ENCODE measurements around the gene C4BPA. TPM values are rescaled to one million over a fixed set of nuclear protein-coding genes. Genes with fewer than 3 reads are reported as not detected.

C4BPA gene
- total RNA-seq, 1 donor from 2014 or later: 3.6 TPM

- DNase-seq (ENCODE audit: low spot score): no peak
Observed at GRCh38 chr1:207112616-207113296, 8.7 kb downstream of the C4BPA start.

- no peak for DNase-seq (ENCODE audit: low spot score)
Observed at GRCh38 chr1:207115269-207115668, 11.2 kb downstream of the C4BPA start.

GRCh38 chr1:207124389-207124788 is 20.4 kb downstream of the C4BPA start:
- no peak for DNase-seq (ENCODE audit: low spot score)

- DNase-seq (ENCODE audit: low spot score): no peak
Observed at GRCh38 chr1:207128336-207128921, 24.4 kb downstream of the C4BPA start.

- DNase-seq (ENCODE audit: low spot score): no peak
Observed at GRCh38 chr1:207129053-207129452, 25.0 kb downstream of the C4BPA start.

- no peak for DNase-seq (ENCODE audit: low spot score)
Observed at GRCh38 chr1:207130252-207131036, 26.4 kb downstream of the C4BPA start.

GRCh38 chr1:207131163-207131562 is 27.1 kb downstream of the C4BPA start:
- no peak for DNase-seq (ENCODE audit: low spot score)

- DNase-seq (ENCODE audit: low spot score): no peak
Observed at GRCh38 chr1:207134581-207134980, 30.5 kb downstream of the C4BPA start.

GRCh38 chr1:207139616-207140015 is 35.6 kb downstream of the C4BPA start:
- no peak for DNase-seq (ENCODE audit: low spot score)

- no peak for DNase-seq (ENCODE audit: low spot score)
Observed at GRCh38 chr1:207140536-207140935, 36.5 kb downstream of the C4BPA start.

GRCh38 chr1:207145401-207146058 is 41.5 kb downstream of the C4BPA start:
- DNase-seq (ENCODE audit: low spot score): no peak

GRCh38 chr1:207151920-207152319 is 47.9 kb downstream of the C4BPA start:
- DNase-seq (ENCODE audit: low spot score): no peak

- DNase-seq (ENCODE audit: low spot score): no peak
Observed at GRCh38 chr1:207152792-207153468, 48.9 kb downstream of the C4BPA start.

GRCh38 chr1:207155028-207155427 is 51.0 kb downstream of the C4BPA start:
- no peak for DNase-seq (ENCODE audit: low spot score)

GRCh38 chr1:207156095-207156494 is 52.1 kb downstream of the C4BPA start:
- DNase-seq (ENCODE audit: low spot score): no peak

GRCh38 chr1:207156826-207157225 is 52.8 kb downstream of the C4BPA start:
- no peak for DNase-seq (ENCODE audit: low spot score)

GRCh38 chr1:207164086-207164485 is 60.1 kb downstream of the C4BPA start:
- no peak for DNase-seq (ENCODE audit: low spot score)

GRCh38 chr1:207172321-207172720 is 68.3 kb downstream of the C4BPA start:
- no peak for DNase-seq (ENCODE audit: low spot score)

- no peak for DNase-seq (ENCODE audit: low spot score)
Observed at GRCh38 chr1:207172885-207173284, 68.9 kb downstream of the C4BPA start.

GRCh38 chr1:207173396-207173795 is 69.4 kb downstream of the C4BPA start:
- no peak for DNase-seq (ENCODE audit: low spot score)

- no peak for DNase-seq (ENCODE audit: low spot score)
Observed at GRCh38 chr1:207174913-207175312, 70.9 kb downstream of the C4BPA start.

GRCh38 chr1:207179036-207179435 is 75.0 kb downstream of the C4BPA start:
- no peak for DNase-seq (ENCODE audit: low spot score)
